Measurements from ENCODE around the gene COL5A1.

GRCh38 chr9:134892221-134892620, 250.6 kb downstream of the COL5A1 start:
- TF ChIP-seq GATA2 (IDR thresholded peaks at IDR 0.05; ENCODE audit: low read depth, low read length) = no peak
- no peak for TF ChIP-seq GATA3 (IDR thresholded peaks at IDR 0.05; ENCODE audit: low read depth, low read length)

Measured in SH-SY5Y (cell line).